Hindlimb muscle (tissue), 1 donor: ENCODE measurements around the gene PAK3. TPM values are rescaled to one million over a fixed set of nuclear protein-coding genes. Genes with fewer than 3 reads are reported as not detected.

ENCODE experiments used
- DNase-seq: peaks from one replicate; pipeline ENCODE4 v3.0.0-alpha.2; 2013
- polyA plus RNA-seq: library from polyadenylated mRNA; unstranded; fragments of 120-200 nt; gene quantifications from one replicate; pipeline ENCODE4 v1.2.1, GENCODE V29; 2013; ENCODE audit not compliant: insufficient read length

PAK3 gene
- 9.8 TPM for polyA plus RNA-seq

- DNase-seq, result peak; percentile 81
These were observed at the start of gene PAK3 for GRCh38 chrX:111095974-111096895. Gene PAK3 (plus strand): TSS chrX:111096191. CDS start chrX:111123104, 26,913 bp downstream.

GRCh38 chrX:111047575-111047974 lies 48.4 kb upstream of the PAK3 start:
- no peak for DNase-seq

GRCh38 chrX:111052478-111052877 lies 43.5 kb upstream of the PAK3 start:
- DNase-seq, result no peak

- no peak for DNase-seq
These were observed 24.3 kb upstream of the PAK3 start for GRCh38 chrX:111071542-111072277.

GRCh38 chrX:111083081-111083480 lies 12.9 kb upstream of the PAK3 start:
- no peak for DNase-seq

GRCh38 chrX:111086591-111087006 lies 9.4 kb upstream of the PAK3 start:
- DNase-seq, result no peak

GRCh38 chrX:111088628-111089027 lies 7.4 kb upstream of the PAK3 start:
- DNase-seq, result no peak

- no peak for DNase-seq
These were observed 5.5 kb upstream of the PAK3 start for GRCh38 chrX:111090458-111090857.

- peak; percentile 20 for DNase-seq
These were observed 2.9 kb downstream of the PAK3 start for GRCh38 chrX:111098874-111099273.

- DNase-seq, result peak; percentile 16
These were observed 4.2 kb downstream of the PAK3 start for GRCh38 chrX:111100191-111100590.

- DNase-seq, result no peak
These were observed 5.6 kb downstream of the PAK3 start for GRCh38 chrX:111101580-111101979.

- DNase-seq, result no peak
These were observed 6.6 kb downstream of the PAK3 start for GRCh38 chrX:111102636-111103035.

GRCh38 chrX:111103246-111103645 lies 7.3 kb downstream of the PAK3 start:
- no peak for DNase-seq

GRCh38 chrX:111110098-111110775 lies 14.2 kb downstream of the PAK3 start:
- no peak for DNase-seq

- DNase-seq, result no peak
These were observed 18.8 kb downstream of the PAK3 start for GRCh38 chrX:111114806-111115205.

GRCh38 chrX:111116666-111117065 lies 20.7 kb downstream of the PAK3 start:
- no peak for DNase-seq

- DNase-seq, result no peak
These were observed 23.4 kb downstream of the PAK3 start for GRCh38 chrX:111119341-111119740.

GRCh38 chrX:111123125-111123524 lies 27.1 kb downstream of the PAK3 start:
- no peak for DNase-seq

GRCh38 chrX:111123606-111124179 lies 27.7 kb downstream of the PAK3 start:
- DNase-seq, result no peak

GRCh38 chrX:111124418-111124817 lies 28.4 kb downstream of the PAK3 start:
- DNase-seq, result no peak

GRCh38 chrX:111127038-111127437 lies 31.0 kb downstream of the PAK3 start:
- no peak for DNase-seq

- DNase-seq, result no peak
These were observed 33.9 kb downstream of the PAK3 start for GRCh38 chrX:111129921-111130320.

GRCh38 chrX:111131572-111131971 lies 35.6 kb downstream of the PAK3 start:
- DNase-seq, result no peak
